PC-9 (cell line): ENCODE results near the gene MDN1. TPM values are rescaled to one million over a fixed set of nuclear protein-coding genes. Genes with fewer than 3 reads are reported as not detected.

Experiments used
- BruUV-seq: library from RNA; stranded (reverse); fragments of 400-500 nt; replicated peaks from 2 replicates; lab custom pipeline; 2021; lab: Mats Ljungman, UMichigan
- CTCF ChIA-PET: fragments of 300-600 bp; sonication (Branson Sonifier 250); formaldehyde crosslinking; loops from one replicate; lab custom pipeline; 2022; ENCODE audit warnings: antibody characterized with exemption; lab: Charles Lee
- POLR2A ChIA-PET: fragments of 300-600 bp; sonication (Branson Sonifier 250); formaldehyde crosslinking; loops from one replicate; lab custom pipeline; 2022; ENCODE audit warnings: antibody characterized with exemption; ENCODE audit not compliant: unreplicated experiment; lab: Charles Lee
- DNase-seq, 2 experiments: peaks; one replicate each; pipeline versions ENCODE4 v3.0.0 to v3.0.0-alpha.2; 2015 to 2022; ENCODE audit warnings: mixed read lengths in 1 of 2
- H2AFZ ChIP-seq: fragments of 200-600 bp; sonication (generic); 2 replicates; pipeline ENCODE4 v1.8.1; 2017; ENCODE audit warnings: antibody characterized with exemption
- H3F3A ChIP-seq: fragments of 200-600 bp; sonication (generic); 2 replicates; pipeline ENCODE4 v1.8.1; 2017; ENCODE audit warnings: antibody characterized with exemption, mild to moderate bottlenecking, low read depth; ENCODE audit not compliant: insufficient read depth
- H3K27ac ChIP-seq: fragments of 200-600 bp; sonication (generic); 2 replicates; pipeline ENCODE4 v1.6.1; 2016; ENCODE audit warnings: mixed run types
- H3K27me3 ChIP-seq: fragments of 200-600 bp; sonication (generic); 2 replicates; pipeline ENCODE4 v1.6.1; 2016; ENCODE audit warnings: low read depth, mixed run types; ENCODE audit not compliant: insufficient read depth
- H3K36me3 ChIP-seq: fragments of 200-600 bp; sonication (generic); 2 replicates; pipeline ENCODE4 v1.6.1; 2016; ENCODE audit warnings: low read depth, mixed run types
- H3K4me1 ChIP-seq: fragments of 200-600 bp; sonication (generic); replicated peaks from 2 replicates; pipeline ENCODE4 v1.6.1; 2016; ENCODE audit warnings: mixed run types; ENCODE audit not compliant: insufficient read depth
- H3K4me2 ChIP-seq: fragments of 200-600 bp; sonication (generic); 2 replicates; pipeline ENCODE4 v1.6.1; 2017; ENCODE audit warnings: mixed run types
- H3K4me3 ChIP-seq: fragments of 200-600 bp; sonication (generic); 2 replicates; pipeline ENCODE4 v1.6.1; 2016; ENCODE audit warnings: mixed run types
- H3K79me2 ChIP-seq: fragments of 200-600 bp; sonication (generic); 2 replicates; pipeline ENCODE4 v1.6.1; 2017; ENCODE audit warnings: low read depth, mixed run types
- H3K9me2 ChIP-seq: fragments of 200-600 bp; sonication (generic); 2 replicates; pipeline ENCODE4 v1.8.1; 2017; ENCODE audit warnings: mild to moderate bottlenecking; ENCODE audit not compliant: insufficient read depth
- H3K9me3 ChIP-seq: fragments of 200-600 bp; sonication (generic); 2 replicates; pipeline ENCODE4 v1.8.1; 2016; ENCODE audit warnings: low read depth; ENCODE audit not compliant: insufficient read depth
- H4K20me1 ChIP-seq: fragments of 200-600 bp; sonication (generic); 2 replicates; pipeline ENCODE4 v1.8.1; 2017; ENCODE audit not compliant: insufficient read depth
- CTCF ChIP-seq: fragments of 200-600 bp; sonication (generic); conservative IDR thresholded peaks from 2 replicates; pipeline ENCODE4 v1.6.1; 2017; ENCODE audit warnings: mixed run types, antibody characterized with exemption, mild to moderate bottlenecking, moderate library complexity
- EZH2 ChIP-seq: fragments of 200-600 bp; sonication (generic); IDR thresholded peaks from 2 replicates; pipeline ENCODE4 v1.8.0; 2017; ENCODE audit warnings: antibody characterized with exemption, low read depth
- intact Hi-C: fragments of 100-400 bp; cut with micrococcal nuclease; formaldehyde crosslinking; loops from one replicate; pipeline ENCODE4 v1.10.0; 2022; ENCODE audit not compliant: unreplicated experiment
- total RNA-seq: library from RNA; stranded (reverse); gene quantifications from 2 replicates; pipeline ENCODE4 v1.2.3, GENCODE V29; 2021

MDN1 gene
- total RNA-seq, 1 experiment from 2014 or later: 38.6 TPM

GRCh38 chr6:89745096-89745495 lies 74.5 kb downstream of the MDN1 start:
- CTCF ChIA-PET: no interaction called here

GRCh38 chr6:89736893-89737292 lies 82.7 kb downstream of the MDN1 start:
- ChIA-PET CTCF (no interaction called here), POLR2A (no interaction called here)
- no peak overlapping the region for H3K4me3 ChIP-seq
- no peaks in the 10 kb centered on the region for H3K9me3 ChIP-seq
- H2AFZ ChIP-seq: no peak overlapping the region
- intact Hi-C loops: no loop called here
- no peaks in the 10 kb centered on the region for H4K20me1 ChIP-seq
- no peak overlapping the region for H3K4me2 ChIP-seq
- no peaks in the 10 kb centered on the region for H3K27me3 ChIP-seq
- no peaks in the 10 kb centered on the region for H3K79me2 ChIP-seq
- no peaks in the 10 kb centered on the region for H3F3A ChIP-seq
- H3K36me3 ChIP-seq: no peaks in the 10 kb centered on the region
- no peaks in the 10 kb centered on the region for H3K9me2 ChIP-seq
- no peak for TF ChIP-seq EZH2
- no peak for TF ChIP-seq CTCF
- no TSS peak for BruUV-seq
- no peak for DNase-seq
- no peak overlapping the region for H3K27ac ChIP-seq
- H3K4me1 ChIP-seq: no peaks in the 10 kb centered on the region

More at GRCh38 chr6:89745096-89745495, 74.5 kb downstream of the MDN1 start:
- H3K4me1 ChIP-seq: no peaks in the 10 kb centered on the region
- POLR2A ChIA-PET: no interaction called here
- no peaks in the 10 kb centered on the region for H3K9me2 ChIP-seq
- H3K27me3 ChIP-seq: no peaks in the 10 kb centered on the region
- no peak for DNase-seq
- H3K4me2 ChIP-seq: no peak overlapping the region
- H2AFZ ChIP-seq: no peak overlapping the region
- H3F3A ChIP-seq: no peaks in the 10 kb centered on the region
- no peak for TF ChIP-seq EZH2
- TF ChIP-seq CTCF: no peak
- H3K4me3 ChIP-seq: no peak overlapping the region
- no peaks in the 10 kb centered on the region for H4K20me1 ChIP-seq
- intact Hi-C loops: no loop called here
- peaks cover 3% of the 10 kb centered on the region; the same call in 1 of the 2 replicates for H3K36me3 ChIP-seq
- no peaks in the 10 kb centered on the region for H3K9me3 ChIP-seq
- H3K79me2 ChIP-seq: no peaks in the 10 kb centered on the region
- no peak overlapping the region for H3K27ac ChIP-seq
- BruUV-seq: no TSS peak

- DNase-seq: no peak
Measured at GRCh38 chr6:89734526-89734925, 85.1 kb downstream of the MDN1 start.

More at GRCh38 chr6:89734526-89734925, 85.1 kb downstream of the MDN1 start:
- no peaks in the 10 kb centered on the region for H3K79me2 ChIP-seq
- no peaks in the 10 kb centered on the region for H4K20me1 ChIP-seq
- ChIA-PET CTCF (no interaction called here), POLR2A (no interaction called here)
- H3K4me2 ChIP-seq: no peak overlapping the region
- no peaks in the 10 kb centered on the region for H3K4me1 ChIP-seq
- H3K4me3 ChIP-seq: no peak overlapping the region
- H3K9me3 ChIP-seq: no peaks in the 10 kb centered on the region
- intact Hi-C loops: no loop called here
- no peak overlapping the region for H2AFZ ChIP-seq
- no peak overlapping the region for H3K27ac ChIP-seq
- no TSS peak for BruUV-seq
- TF ChIP-seq CTCF (no peak), EZH2 (no peak)
- H3K36me3 ChIP-seq: no peaks in the 10 kb centered on the region
- no peaks in the 10 kb centered on the region for H3K27me3 ChIP-seq
- no peaks in the 10 kb centered on the region for H3K9me2 ChIP-seq
- no peaks in the 10 kb centered on the region for H3F3A ChIP-seq
